ENCODE data around the gene PRKG1.
A peak's percentile ranks its signal among the peaks of the same experiment; 100 is the strongest.
"Not testable (repeated sequence)": the region's sequence is repeated elsewhere in the genome, so short reads cannot be mapped to it uniquely, and the experiment has no call there.

Gene PRKG1

DNA sequence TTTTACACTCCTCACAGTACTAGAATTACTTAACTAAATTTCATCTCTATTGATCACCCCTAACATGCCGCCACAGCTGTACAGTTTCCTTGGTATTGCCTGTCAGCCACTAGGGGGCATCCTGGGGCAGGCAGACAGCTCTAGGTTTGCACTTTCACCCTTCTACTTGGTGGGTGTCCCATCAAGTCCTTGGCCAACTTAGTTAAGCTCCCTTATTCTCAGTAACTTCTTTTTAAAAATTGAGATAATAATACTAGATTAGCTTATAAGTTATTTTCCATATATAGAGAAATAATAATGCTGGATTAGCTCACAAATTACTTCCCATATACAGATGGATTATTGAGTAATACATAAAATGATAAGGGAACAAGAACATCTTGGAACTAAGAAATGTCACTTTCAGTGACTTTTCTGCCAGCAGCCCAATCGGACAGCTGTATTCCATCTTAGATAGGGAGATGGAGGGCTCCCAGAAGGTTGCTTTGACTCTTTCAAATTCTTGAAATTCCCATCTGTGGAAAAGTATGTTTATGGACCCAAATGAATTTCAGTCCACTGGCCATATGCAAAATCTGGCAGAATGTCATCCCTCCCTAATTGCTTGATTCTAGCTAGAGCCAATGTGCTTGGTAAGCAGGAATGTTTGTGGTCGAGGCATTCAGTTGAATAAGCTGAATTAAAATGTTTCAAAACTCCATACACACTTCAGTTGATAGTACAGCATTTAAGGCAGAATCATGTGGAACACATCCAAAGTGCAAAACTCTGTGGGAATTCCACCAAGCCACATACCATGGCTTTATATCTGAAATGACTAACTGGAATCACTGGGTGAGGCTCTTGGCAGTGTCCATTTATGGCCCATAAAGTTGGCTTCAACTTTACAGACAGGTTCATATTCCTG lies 315.4 kb downstream of the PRKG1 start:
- peak; percentile 44 to 68 (median 58) for DNase-seq

DNA sequence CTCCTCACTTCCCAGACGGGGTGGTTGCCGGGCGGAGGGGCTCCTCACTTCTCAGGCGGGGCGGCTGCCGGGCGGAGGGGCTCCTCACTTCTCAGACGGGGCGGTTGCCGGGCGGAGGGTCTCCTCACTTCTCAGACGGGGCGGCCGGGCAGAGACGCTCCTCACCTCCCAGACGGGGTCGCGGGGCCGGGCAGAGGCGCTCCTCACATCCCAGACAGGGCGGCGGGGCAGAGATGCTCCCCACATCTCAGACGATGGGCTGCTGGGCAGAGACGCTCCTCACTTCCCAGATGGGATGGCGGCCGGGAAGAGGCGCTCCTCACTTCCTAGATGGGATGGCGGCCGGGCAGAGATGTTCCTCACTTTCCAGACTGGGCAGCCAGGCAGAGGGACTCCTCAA lies 318.7 kb downstream of the PRKG1 start:
- not testable (repeated sequence) for DNase-seq

DNA sequence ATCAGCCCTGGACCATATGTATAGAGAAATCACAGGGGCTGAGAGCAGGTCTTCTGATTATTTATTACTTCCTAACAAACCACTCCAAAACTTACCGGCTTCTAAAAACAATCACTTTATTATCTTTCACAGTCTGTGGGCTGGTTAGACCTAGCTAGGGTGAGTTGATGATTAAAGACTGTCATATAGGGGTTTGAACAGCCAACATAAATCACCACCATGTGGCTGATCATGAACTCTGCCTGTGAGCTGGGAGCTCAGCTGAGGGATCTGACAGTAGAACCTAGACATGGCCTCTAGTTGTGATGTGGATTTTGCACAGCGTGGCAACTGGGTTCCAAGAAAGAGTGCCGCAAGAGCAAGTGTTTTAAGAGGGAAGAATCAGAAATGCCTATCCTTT lies 319.8 kb downstream of the PRKG1 start:
- no peak for DNase-seq

DNA sequence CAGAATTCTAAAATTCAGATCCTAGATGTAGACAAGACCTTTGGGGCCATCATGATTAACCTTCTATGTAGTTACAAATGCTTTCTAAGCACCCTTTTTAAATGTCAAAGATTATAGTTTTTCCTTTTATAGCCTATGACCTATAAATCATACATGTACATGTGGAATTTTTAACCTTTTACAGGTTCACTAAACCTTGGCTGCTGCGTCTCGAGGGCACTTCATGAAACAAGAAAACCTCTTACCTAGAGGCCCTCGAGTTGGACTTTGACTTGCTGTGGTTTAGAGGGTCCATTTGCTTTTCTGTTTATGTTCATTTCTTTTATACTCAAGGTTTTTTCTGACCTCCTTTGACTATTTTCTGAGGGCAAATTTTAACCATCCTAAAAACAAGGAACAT lies 323.0 kb downstream of the PRKG1 start:
- DNase-seq: no peak

DNA sequence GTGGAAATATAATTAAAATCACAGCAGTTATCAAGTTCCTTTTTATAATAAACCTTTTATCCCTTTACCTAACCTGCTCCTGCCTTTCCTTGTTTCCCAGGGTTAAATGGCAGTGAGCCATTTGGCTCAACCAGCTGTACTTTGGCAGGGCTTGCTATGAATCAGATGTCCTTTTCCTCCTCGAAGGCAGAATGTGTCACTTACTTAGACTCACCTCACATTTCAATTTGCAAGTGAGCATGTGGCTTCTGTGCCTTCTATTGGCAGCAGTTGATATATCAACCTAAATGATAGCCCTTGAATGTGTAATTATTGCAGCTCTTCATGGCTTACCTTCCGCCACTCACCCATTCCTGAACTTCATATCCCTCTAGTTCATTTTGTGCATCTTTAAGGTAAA lies 323.4 kb downstream of the PRKG1 start:
- no peak for DNase-seq

DNA sequence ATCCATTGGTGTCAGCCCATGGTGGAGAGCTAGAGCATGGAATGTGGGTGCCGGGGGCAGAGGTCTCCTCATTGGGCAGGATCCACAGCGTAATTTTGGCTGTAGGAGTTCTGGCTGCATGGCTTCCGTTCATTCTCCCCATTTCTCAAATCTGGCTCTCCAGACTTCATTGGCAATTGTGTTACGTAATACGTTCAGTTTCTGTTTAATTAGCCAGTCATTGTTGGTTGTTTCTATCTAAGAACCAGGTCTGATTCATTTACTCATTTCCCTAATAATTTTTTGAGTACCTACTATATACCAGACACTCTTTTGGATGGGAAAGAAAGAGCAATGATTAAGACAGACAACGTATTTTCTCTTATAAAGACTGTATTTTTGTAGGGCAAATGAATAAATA lies 325.6 kb downstream of the PRKG1 start:
- DNase-seq: no peak

DNA sequence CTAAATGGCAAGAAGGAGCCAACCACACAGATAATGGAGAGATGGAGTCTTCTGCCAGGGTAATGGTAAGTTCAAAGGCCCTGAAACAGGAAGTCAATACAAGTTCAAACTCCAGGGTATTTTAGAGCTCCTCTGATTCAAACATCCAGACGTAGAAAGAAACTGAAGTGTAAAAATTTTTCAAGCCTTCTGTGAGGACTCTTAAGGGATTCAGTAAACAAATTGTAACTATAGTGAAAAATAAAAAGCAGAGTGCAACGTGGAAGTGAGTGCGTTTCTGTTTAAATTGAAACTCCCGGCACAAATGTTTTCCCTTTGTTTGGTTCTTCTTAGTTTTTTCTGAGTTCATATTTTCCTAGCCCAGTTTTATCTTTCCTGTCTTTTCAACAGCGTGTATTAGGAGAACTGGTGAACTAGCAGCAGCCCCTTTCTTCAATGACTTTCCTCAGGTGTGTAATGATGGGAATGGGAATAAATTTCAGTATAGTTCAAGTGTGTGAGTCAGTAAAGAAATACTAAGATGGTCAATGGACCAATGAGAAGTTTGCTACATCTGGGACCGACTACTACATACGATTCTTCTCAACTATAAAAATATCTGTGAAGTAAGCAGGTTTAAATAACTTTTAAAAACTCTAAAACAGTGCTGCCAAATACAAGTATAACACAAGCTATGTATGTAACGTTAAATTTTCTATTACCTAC lies 326.3 kb downstream of the PRKG1 start:
- no peak for DNase-seq

DNA sequence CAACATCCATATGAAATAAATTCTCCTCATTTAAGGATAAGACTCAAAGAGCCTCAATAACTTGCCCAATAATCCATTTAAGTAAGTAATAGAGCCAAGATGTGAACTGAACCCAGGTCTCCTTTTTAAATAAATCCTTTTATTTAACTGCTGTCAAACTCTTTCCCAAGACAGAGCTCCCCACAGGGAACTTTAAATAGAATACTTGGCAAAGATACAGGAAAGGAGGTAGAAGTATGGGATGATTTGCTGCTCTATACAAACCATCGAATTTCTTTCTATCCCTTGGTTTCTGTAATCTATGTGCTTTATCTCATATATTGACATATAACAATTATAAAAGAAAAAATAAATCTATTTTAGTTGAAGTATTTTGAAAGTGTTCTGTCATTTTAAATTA lies 329.2 kb downstream of the PRKG1 start:
- DNase-seq: no peak

DNA sequence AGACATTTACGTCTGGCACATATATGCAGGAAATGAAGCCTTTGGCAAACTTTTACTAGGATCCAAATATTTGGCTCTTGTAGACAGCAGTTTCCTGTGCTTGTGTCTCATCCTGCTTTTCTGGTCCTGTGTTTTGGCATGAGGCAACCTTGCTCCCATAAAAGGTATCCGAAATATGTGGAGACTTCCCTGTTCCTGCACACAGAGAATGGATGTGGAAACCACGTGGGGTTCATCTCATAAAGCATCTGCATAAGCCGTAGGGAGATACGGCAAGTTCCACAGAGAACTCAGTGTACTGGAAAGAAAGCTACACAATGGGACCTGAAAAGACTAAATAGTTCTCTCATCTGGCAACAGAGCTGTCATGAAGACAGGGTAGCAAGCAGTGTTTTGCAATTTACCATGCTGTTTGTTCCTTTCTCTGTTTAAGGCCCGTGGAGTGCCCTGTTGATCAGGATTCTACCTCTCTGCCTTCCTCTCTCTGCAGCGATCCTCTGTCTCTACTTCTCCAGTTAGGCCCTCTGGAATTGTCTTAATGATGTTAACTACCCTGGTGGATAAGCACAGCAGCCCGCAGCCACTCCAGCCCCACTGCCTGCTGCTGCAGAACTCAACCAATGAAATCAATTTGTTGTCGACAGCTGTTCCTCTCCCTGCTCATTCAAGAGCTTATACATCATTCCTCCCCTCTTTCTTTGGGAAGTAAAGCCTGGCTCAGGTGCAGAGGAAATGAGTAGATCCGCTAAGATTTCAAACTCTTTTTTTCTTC lies 331.5 kb downstream of the PRKG1 start:
- no peak for DNase-seq

DNA sequence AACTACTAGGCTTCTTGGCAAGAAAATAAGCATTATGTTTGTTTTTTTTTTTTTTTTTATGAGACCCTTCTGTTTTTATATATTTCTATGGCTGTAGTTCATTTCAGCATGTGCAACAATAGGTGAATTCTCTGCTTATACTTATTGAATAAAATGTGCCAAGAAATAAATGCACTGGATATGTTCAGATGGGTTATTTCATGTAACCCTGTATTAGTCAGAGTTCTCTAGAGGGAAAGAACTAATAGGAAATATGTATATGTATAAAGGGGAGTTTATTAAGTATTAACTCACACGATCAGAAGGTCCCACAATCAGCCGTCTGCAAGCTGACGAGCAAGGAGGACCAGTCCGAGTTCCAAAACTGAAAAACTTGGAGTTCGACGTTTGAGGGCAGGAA lies 332.3 kb downstream of the PRKG1 start:
- DNase-seq: no peak

DNA sequence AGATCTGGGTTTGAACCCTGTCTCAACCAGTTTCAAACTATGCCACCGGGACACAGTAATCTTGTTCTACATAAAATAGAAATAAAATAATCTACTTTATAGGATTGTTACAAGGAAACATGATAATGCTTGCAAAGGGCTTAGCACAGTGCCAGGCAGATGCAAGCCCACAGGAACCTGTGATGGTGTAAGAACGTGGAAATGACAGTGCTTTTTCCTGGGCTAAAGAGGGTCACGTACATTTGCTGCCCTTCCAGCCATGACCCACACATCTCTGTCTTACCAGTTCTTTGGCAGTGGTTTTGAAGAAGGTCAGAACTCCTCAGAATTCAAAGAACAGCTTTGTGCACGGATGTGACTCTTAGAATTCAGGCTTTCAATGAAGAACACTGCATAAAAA lies 342.2 kb downstream of the PRKG1 start:
- no peak for DNase-seq

DNA sequence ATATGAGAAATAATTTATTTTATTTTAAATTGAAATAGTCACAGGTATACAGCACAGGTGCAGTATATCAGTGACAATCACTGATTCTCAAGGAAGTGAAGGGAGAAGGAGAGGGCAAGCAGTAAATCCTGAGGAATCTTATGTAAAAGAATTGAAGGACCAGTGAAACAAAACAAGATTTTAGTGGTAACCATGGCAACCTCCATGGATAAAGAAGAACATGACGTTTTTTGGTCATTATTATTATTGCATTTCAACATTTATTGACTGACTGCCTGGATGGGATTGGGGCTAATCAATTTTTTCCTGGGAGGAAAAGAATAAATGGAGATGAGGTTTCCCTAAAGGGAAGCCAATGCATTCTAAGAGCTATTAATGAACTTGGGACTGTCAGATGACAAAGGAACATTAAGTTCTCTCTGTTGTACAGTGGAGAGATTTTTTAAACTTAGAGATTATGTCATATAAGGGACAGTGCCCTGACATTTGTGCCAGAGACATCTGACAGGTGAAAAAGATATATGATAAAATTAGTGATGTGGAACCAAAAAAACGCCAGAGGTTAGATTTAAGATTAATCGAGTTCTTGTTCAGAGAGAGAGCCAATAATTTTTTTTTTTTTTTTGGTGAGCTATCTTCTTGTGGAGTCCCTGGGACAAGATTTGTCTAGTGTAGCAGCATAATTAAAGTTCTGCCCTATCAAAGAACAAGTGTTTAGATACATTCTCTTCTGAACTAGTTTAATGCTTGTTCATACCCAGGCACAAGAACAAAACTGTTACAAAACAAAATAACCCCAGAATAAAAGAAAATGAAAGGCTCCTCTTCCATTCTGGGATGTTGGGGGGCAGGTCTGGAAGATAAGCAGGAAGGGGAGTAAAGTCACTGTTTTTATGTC lies 345.2 kb downstream of the PRKG1 start:
- DNase-seq: no peak

DNA sequence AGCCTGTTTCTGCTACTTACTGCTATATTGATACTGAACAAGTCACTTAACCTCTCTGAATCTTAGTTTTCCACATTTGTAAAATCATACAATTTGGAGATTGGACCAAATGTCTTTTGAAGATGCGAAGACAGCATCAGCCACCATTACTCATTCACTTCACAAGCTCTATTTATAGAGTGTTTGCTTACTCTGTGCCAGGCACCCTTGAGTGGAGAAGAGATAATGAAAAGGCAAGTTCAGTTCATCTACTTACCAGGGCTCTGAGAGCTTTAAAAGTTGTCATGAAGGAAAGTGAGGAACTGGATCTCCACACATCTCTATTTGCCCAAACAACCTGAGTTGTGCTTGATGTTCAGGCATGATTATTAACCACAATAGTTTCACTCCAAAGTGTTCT lies 347.6 kb downstream of the PRKG1 start:
- no peak for DNase-seq

DNA sequence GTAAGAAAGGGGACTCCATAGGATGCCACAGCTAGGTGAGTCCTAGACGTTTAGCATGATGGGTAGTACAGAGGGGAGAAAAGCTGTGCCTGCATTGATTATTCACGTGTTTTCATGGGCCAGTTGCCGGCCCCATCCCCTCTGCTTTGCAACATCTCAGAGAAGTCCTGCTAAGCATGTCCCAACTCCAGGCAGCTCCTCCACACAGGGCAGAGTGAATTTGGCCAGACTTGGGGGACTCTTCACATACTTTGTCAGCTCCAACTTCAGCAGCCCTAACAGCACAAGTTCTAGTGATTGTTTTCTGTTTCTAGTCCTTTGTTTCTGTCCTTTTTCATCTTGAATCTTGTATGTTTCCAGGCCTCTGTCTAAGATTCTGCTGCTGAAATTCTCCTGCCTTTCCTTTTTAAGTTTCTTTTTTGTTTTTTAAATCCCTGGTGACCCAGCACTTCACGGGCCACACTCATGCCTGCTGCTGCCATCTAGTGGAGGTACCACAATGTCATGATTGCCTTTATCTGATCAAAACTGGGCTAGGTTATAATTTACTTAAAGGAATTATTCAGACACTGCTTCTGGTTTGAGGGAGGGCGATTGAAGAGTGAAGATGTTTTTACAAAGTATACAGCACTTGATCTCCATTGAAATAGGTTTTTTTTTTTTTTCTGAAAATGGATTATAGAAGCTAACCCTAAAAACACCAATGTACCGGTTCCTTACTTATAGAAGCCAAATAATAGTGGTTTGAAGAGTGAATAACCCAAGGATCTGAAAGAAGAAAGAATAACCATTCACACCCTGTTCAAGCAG lies 348.2 kb downstream of the PRKG1 start:
- DNase-seq: peak; percentile 40 to 52 (median 50)

DNA sequence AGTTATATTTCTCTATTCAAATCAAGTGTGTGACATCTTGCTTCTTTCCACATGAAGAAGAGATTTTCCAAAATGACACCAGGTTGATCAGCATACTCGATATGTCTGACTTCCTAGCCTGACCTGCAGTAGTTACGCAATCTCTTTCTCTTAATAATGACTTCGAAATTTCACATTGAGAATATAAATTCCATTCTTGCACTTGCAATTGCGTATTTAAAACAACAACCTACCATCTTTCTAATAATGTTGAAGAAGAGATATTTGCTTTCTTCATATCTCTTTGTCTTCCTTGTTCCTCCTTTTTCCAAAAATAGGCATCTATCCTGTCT lies 348.8 kb downstream of the PRKG1 start:
- no peak for DNase-seq

DNA sequence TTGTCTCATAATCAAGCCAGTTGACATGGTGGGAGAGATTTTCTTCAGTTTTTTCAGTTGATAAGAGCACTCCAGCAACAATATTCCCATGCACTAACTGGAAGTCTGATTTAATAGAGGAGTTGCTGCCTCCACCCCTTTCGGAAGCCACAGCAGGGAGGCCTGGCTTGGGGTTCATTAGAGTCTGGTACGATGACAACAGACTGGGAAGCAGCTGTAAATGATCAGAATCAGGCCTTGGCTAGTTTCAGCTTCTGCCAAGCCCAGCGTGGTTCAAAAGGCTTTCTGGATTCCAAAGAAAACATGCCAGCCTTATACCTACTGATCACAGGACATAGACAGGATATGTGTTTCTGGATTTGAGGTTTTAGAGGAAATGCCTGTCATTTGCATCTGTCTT lies 351.1 kb downstream of the PRKG1 start:
- DNase-seq: no peak

DNA sequence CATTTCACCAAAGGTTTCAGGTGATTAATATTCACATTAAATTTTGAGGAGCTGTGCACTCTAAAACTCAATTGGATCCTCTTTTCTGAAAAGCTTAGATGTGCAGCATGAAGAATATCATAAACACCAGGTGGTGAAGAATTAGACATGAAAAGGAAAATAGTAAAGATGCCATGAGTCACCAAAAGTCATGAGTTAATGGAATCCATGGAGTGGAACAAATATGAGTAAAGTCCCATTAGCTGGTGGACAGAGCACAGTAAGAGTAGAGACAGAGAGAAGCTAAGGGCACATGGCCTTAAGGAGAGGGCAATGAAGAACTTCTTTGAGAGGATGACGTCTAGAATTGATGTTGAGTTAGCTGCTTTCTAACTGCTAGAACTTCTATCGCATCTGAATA lies 353.5 kb downstream of the PRKG1 start:
- no peak for DNase-seq

DNA sequence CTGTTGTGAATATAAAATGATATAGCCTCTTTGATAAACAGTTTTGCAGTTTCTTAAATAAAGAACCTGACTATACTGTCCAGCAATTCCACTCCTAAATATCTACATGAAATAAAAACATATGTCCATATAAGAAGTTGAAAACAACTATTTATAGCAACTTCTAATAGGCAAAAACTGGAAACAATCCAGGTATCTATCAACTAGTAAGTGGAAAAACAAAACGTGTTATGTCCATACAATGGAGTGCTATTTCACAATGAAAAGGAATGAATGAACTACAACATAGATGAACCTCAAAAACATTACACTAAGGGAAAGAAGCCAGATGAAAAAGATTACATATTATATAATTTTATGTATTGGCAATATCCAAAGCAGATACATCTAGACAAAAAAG lies 356.2 kb downstream of the PRKG1 start:
- DNase-seq: no peak

DNA sequence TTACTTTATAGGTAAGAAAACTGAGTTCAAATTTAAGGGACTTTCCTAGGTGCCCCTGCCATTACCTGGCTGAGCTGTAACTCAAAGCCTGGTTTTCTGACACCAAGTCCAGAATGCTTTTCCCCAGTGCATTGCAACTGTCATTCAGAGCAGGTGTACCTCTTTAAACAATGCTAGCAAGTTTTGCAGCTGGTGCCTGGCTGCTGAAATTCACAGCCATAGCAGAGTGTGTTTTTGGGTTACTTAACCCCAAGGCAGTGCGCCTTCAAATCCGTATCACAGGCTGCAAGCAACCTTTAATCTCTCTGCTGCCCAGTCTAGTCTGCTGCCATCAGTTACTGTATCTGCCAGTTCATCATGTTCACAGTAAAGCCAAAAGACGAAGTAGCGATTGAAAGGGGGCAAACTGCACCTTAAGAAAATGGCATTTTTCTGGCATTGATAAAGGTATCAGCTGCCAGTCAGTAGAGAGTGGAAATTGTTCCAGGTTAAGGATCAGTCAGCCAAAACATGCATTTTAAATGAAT lies 359.7 kb downstream of the PRKG1 start:
- DNase-seq: no peak

DNA sequence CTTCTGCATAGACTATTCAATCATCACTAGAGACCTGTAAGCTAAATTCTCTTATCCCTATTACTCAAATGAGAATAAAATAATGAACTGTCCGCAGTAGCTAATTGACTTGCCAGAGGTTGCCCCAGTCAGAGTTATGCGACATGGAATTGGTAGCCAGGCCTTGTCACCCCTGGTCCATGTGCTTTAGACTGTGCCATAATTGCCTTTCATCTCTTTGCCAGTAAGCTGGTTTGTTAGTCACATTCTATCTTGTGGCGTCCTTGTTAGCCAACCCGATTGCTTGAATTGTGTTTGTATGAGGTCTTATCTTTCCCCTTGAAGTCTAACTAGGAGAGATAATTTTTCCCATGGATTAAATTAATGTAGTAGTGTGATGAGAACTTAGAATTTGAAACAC lies 362.5 kb downstream of the PRKG1 start:
- DNase-seq: no peak

DNA sequence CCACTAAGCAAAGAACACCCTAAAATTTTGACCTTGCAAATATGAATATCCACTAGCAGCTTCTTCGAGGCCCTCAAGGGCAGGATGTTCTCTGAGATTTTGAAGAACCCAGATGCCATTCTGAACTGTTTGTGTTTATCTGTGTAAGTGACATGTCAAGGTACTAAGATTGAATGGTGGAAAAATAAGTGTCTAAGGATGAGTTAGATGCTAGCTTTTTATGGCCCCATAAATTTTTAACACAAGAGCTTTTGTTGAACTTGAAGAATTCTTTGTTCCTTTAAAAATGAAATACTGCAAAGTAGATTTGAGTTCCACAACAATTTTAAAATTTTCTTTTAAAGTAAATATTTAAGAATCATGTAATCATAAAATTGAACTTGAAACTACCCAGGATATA lies 365.4 kb downstream of the PRKG1 start:
- no peak for DNase-seq

DNA sequence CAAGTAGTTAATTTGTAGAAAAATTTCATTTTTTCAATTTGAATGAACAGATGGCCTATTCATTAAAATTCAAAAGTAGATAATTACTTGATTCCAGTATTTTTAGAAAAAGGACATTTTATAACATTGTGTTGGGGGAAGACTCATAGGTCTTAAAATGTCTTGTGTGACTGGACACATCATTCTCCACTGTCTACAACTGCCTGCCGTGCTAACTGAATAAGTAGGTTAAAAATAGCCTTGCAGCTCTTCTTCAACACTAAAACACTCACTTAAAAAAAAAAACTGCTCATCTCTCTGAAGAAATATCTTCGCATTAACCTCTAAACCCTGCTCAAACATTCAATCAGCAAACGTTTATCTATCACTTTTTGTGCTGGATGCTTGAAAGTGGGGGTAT lies 371.3 kb downstream of the PRKG1 start:
- DNase-seq: no peak
